K562 treated with DMSO at 1 percent for 4 hours (cell line): ENCODE data around the gene EFR3B. TPM values are rescaled to one million over a fixed set of nuclear protein-coding genes. Genes with fewer than 3 reads are reported as not detected.

ENCODE experiments used
- total RNA-seq: library from RNA; unstranded; fragments of 300-600 nt; gene quantifications from 2 replicates; pipeline ENCODE4 v1.2.3, GENCODE V29; 2022; ENCODE audit not compliant: insufficient read depth

EFR3B gene
- not detected in 2 replicates for total RNA-seq

GRCh38 chr2:25041928-25042320 lies at the start of gene EFR3B:
Gene EFR3B, plus strand, starts transcription at chr2:25042076. Its CDS starts 237 bp downstream, at chr2:25042313.

GRCh38 chr2:25168256-25169072 lies 126.6 kb downstream of the EFR3B start, which contains the start of gene POMC:
Gene POMC, minus strand, starts transcription at chr2:25168580. Its CDS starts 3,808 bp downstream, at chr2:25164772.

Other genes starting within 250 kb of the EFR3B start
- gene PTRHD1, start 248.7 kb upstream of the EFR3B start, total RNA-seq = 40.6 and 56.2 TPM in 2 replicates
- 16.6 and 16.7 TPM in 2 replicates for gene CENPO, start 248.7 kb upstream of the EFR3B start, total RNA-seq
- gene ADCY3, start 121.8 kb upstream of the EFR3B start, total RNA-seq = 15.7 and 24.0 TPM in 2 replicates
- gene DNAJC27, start 70.1 kb upstream of the EFR3B start, total RNA-seq = 0.55 and 1.7 TPM in 2 replicates
- not detected in 2 replicates for gene POMC, start 126.5 kb downstream of the EFR3B start, total RNA-seq